ENCODE results near the gene NDST1.

Gene NDST1

GRCh38 chr5:150587856-150588595 is 80.1 kb downstream of the NDST1 start:
- no peak for TF ChIP-seq ZFP30 (CRISPR knock-in tag; IDR thresholded peaks at IDR 0.05)
- ATAC-seq: no peak

GRCh38 chr5:150588596-150588890 is 80.6 kb downstream of the NDST1 start:
- TF ChIP-seq TSHZ2 (CRISPR knock-in tag; IDR thresholded peaks at IDR 0.05) (no peak), BACH2 (CRISPR knock-in tag; IDR thresholded peaks at IDR 0.05; ENCODE audit: borderline replicate concordance) (no peak), PATZ1 (CRISPR knock-in tag; IDR thresholded peaks at IDR 0.05; ENCODE audit: borderline replicate concordance) (no peak), ARNTL (CRISPR knock-in tag; IDR thresholded peaks at IDR 0.05; ENCODE audit: borderline replicate concordance, low read depth) (no peak), PPARA (CRISPR knock-in tag; IDR thresholded peaks at IDR 0.05; ENCODE audit: borderline replicate concordance) (no peak), ZNF8 (CRISPR knock-in tag; IDR thresholded peaks at IDR 0.05) (no peak), ZFP30 (CRISPR knock-in tag; IDR thresholded peaks at IDR 0.05) (no peak)

GRCh38 chr5:150589862-150590601 is 82.1 kb downstream of the NDST1 start:
- peak; percentile 91 for ATAC-seq
- TF ChIP-seq ZNF70 (CRISPR knock-in tag; IDR thresholded peaks at IDR 0.05) (0 out of 2 replicates have a peak, but pooled peaks have one; percentile 7), ZNF8 (CRISPR knock-in tag; IDR thresholded peaks at IDR 0.05) (no peak)

More at GRCh38 chr5:150588596-150588890, 80.6 kb downstream of the NDST1 start:
- no peak for ATAC-seq

- no peak; the same call in 2 of the 3 replicates for ATAC-seq
- no peak for TF ChIP-seq OSR1 (CRISPR knock-in tag; IDR thresholded peaks at IDR 0.05)
- no peak for TF ChIP-seq ZC3H10 (CRISPR knock-in tag; IDR thresholded peaks at IDR 0.05)
- TF ChIP-seq TSHZ2 (CRISPR knock-in tag; IDR thresholded peaks at IDR 0.05): peak; percentile 40; the same call in 1 of the 2 replicates
- no peak for TF ChIP-seq CSRNP3 (CRISPR knock-in tag; IDR thresholded peaks at IDR 0.05)
- no peak for TF ChIP-seq CSDC2 (CRISPR knock-in tag; IDR thresholded peaks at IDR 0.05)
- TF ChIP-seq PPARA (CRISPR knock-in tag; IDR thresholded peaks at IDR 0.05; ENCODE audit: borderline replicate concordance): no peak
- TF ChIP-seq GLIS3 (CRISPR knock-in tag; IDR thresholded peaks at IDR 0.05): 0 out of 2 replicates have a peak, but pooled peaks have one; percentile 33
- TF ChIP-seq BACH2 (CRISPR knock-in tag; IDR thresholded peaks at IDR 0.05; ENCODE audit: borderline replicate concordance): no peak
- TF ChIP-seq POU6F1 (CRISPR knock-in tag; IDR thresholded peaks at IDR 0.05; ENCODE audit: borderline replicate concordance, low read depth): no peak
- TF ChIP-seq TCF4 (CRISPR knock-in tag; IDR thresholded peaks at IDR 0.05; ENCODE audit: borderline replicate concordance): peak; percentile 60; the same call in 1 of the 2 replicates
- TF ChIP-seq ISL1 (CRISPR knock-in tag; IDR thresholded peaks at IDR 0.05): no peak
- TF ChIP-seq CREB5 (CRISPR knock-in tag; IDR thresholded peaks at IDR 0.05; ENCODE audit: low read depth): no peak
- TF ChIP-seq ARNTL (CRISPR knock-in tag; IDR thresholded peaks at IDR 0.05; ENCODE audit: borderline replicate concordance, low read depth): no peak
- TF ChIP-seq ZFP3 (CRISPR knock-in tag; IDR thresholded peaks at IDR 0.05): no peak
- no peak for TF ChIP-seq SNAI2 (CRISPR knock-in tag; IDR thresholded peaks at IDR 0.05)
- no peak for TF ChIP-seq TOX (CRISPR knock-in tag; IDR thresholded peaks at IDR 0.05; ENCODE audit: borderline replicate concordance)
- TF ChIP-seq ZNF70 (CRISPR knock-in tag; IDR thresholded peaks at IDR 0.05): peak; percentile 63
- no peak for TF ChIP-seq ZFP30 (CRISPR knock-in tag; IDR thresholded peaks at IDR 0.05)
These were observed 83.2 kb downstream of the NDST1 start for GRCh38 chr5:150590979-150591695.

Data from SK-N-SH treated with all-trans-retinoic acid at 6 μM for 48 hours (cell line).